GM23338 (cell line): Measurements from ENCODE around the gene PLK2.

ENCODE experiments used
- CREB1 ChIP-seq: fragments of 250-450 bp; sonication (Bioruptor Pico); IDR thresholded peaks from 2 replicates; pipeline ENCODE4 v1.5.0; 2020; ENCODE audit warnings: low read depth, mild to moderate bottlenecking, moderate library complexity
- CTCF ChIP-seq, 2 experiments: fragments of 200-600 bp in 1 of 2; sonication (generic) in 1 of 2; conservative IDR thresholded peaks; 2 replicates each; pipeline versions ENCODE4 v1.5.1 to v1.6.1; 2016 to 2017; ENCODE audit warnings: antibody characterized with exemption in 2 of 2, low read depth in 2 of 2, mild to moderate bottlenecking in 2 of 2, moderate library complexity in 1 of 2
- POLR2AphosphoS5 ChIP-seq: IDR thresholded peaks from 2 replicates; pipeline ENCODE4 v1.6.1; 2016; ENCODE audit warnings: antibody characterized with exemption, low read depth
- TF ChIP-seq, protein P1 (sequence below): IDR thresholded peaks from one replicate; pipeline ENCODE4 v1.6.1; 2018; ENCODE audit warnings: antibody characterized with exemption; ENCODE audit not compliant: unreplicated experiment

DNA sequence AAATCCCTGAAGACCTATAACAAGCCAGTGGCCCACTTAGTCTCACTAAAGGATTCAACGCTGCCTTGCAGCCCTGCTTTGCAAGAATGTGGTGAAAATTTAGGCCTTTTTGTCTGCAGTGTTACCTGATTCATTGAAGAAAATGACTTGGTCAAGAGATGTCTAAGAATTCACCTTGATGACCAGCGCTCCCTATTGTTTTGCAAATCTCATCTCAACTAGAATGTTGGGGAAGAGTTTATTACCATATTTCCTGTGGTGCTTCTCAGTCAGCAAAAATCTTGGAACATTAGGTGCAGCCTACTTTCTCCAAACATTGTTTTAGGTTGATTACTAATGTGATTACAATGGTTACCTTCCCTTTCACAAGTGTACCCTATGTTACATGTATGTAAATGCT, 53.5 kb downstream of the PLK2 start:
- no peak for TF ChIP-seq CTCF (conservative IDR thresholded peaks at IDR 0.05; ENCODE audit: low read depth in 2 of 2)
- TF ChIP-seq POLR2AphosphoS5, result no peak
- TF ChIP-seq, protein P1, sequence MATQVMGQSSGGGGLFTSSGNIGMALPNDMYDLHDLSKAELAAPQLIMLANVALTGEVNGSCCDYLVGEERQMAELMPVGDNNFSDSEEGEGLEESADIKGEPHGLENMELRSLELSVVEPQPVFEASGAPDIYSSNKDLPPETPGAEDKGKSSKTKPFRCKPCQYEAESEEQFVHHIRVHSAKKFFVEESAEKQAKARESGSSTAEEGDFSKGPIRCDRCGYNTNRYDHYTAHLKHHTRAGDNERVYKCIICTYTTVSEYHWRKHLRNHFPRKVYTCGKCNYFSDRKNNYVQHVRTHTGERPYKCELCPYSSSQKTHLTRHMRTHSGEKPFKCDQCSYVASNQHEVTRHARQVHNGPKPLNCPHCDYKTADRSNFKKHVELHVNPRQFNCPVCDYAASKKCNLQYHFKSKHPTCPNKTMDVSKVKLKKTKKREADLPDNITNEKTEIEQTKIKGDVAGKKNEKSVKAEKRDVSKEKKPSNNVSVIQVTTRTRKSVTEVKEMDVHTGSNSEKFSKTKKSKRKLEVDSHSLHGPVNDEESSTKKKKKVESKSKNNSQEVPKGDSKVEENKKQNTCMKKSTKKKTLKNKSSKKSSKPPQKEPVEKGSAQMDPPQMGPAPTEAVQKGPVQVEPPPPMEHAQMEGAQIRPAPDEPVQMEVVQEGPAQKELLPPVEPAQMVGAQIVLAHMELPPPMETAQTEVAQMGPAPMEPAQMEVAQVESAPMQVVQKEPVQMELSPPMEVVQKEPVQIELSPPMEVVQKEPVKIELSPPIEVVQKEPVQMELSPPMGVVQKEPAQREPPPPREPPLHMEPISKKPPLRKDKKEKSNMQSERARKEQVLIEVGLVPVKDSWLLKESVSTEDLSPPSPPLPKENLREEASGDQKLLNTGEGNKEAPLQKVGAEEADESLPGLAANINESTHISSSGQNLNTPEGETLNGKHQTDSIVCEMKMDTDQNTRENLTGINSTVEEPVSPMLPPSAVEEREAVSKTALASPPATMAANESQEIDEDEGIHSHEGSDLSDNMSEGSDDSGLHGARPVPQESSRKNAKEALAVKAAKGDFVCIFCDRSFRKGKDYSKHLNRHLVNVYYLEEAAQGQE, result no peak
- TF ChIP-seq CREB1 (CRISPR knock-in tag), result 0 out of 2 replicates have a peak, but pooled peaks have one; percentile 18
